H1 (cell line): Measurements from ENCODE around the gene CFAP221. TPM values are rescaled to one million over a fixed set of nuclear protein-coding genes. Genes with fewer than 3 reads are reported as not detected.

ENCODE experiments used
- CTCF ChIA-PET: fragments of 300-600 bp; sonication (Branson Sonifier 250); formaldehyde crosslinking; loops from one replicate; lab custom pipeline; 2021; ENCODE audit not compliant: partially characterized antibody; lab: Charles Lee
- POLR2A ChIA-PET: fragments of 300-600 bp; sonication (Branson Sonifier 250); formaldehyde crosslinking; loops from one replicate; lab custom pipeline; 2021; ENCODE audit warnings: inconsistent platforms; ENCODE audit not compliant: partially characterized antibody; lab: Charles Lee
- DNase-seq, 2 experiments: peaks; one replicate each; pipeline versions ENCODE4 v3.0.0 to v3.0.0-alpha.2; 2010 to 2022; ENCODE audit warnings: low spot score in 2 of 2, low read depth in 1 of 2, mixed read lengths in 1 of 2
- FAIRE-seq: peaks from 2 replicates; lab custom pipeline; 2011; peaks lifted over from hg19 to GRCh38; lab: Jason Lieb, UNC
- H2AFZ ChIP-seq: 2 replicates; pipeline ENCODE4 v1.8.1; 2012; ENCODE audit warnings: low read length, inconsistent platforms
- H2AK5ac ChIP-seq: 2 replicates; pipeline ENCODE4 v1.6.1; 2013; ENCODE audit warnings: low read depth, low read length
- H2BK120ac ChIP-seq: replicated peaks from 2 replicates; pipeline ENCODE3; 2013; ENCODE audit warnings: low read depth, low read length, inconsistent platforms
- H2BK12ac ChIP-seq: 2 replicates; pipeline ENCODE4 v1.6.1; 2013; ENCODE audit warnings: low read depth, low read length
- H2BK15ac ChIP-seq: 2 replicates; pipeline ENCODE4 v1.6.1; 2013; ENCODE audit warnings: low read length
- H2BK20ac ChIP-seq: 2 replicates; pipeline ENCODE4 v1.6.1; 2013; ENCODE audit warnings: low read length
- H2BK5ac ChIP-seq: 2 replicates; pipeline ENCODE4 v1.6.1; 2013; ENCODE audit warnings: low read depth, low read length
- H3K14ac ChIP-seq: 2 replicates; pipeline ENCODE4 v1.6.1; 2013; ENCODE audit warnings: inconsistent platforms; ENCODE audit not compliant: insufficient read length
- H3K18ac ChIP-seq: 2 replicates; pipeline ENCODE4 v1.6.1; 2013; ENCODE audit warnings: low read length; ENCODE audit errors: extremely low read depth
- H3K23ac ChIP-seq: 2 replicates; pipeline ENCODE4 v1.6.1; 2013; ENCODE audit warnings: inconsistent platforms; ENCODE audit not compliant: insufficient read length
- H3K23me2 ChIP-seq: 2 replicates; pipeline ENCODE4 v1.6.1; 2013; ENCODE audit warnings: low read depth, low read length
- H3K27ac ChIP-seq: 2 replicates; pipeline ENCODE4 v1.6.1; 2011; ENCODE audit warnings: low read depth, low read length, inconsistent platforms
- H3K27me3 ChIP-seq, 4 experiments: replicated peaks in 1 of 4; 1 replicate in 1 of 4; 2 replicates in 3 of 4; pipeline versions ENCODE4 v1.6.1 to v1.8.1; 2011 to 2013; ENCODE audit warnings: low read length in 3 of 4, mild to moderate bottlenecking in 3 of 4, inconsistent platforms in 2 of 4, mixed read lengths in 2 of 4, moderate library complexity in 1 of 4; ENCODE audit not compliant: control insufficient read depth in 3 of 4, insufficient read depth in 3 of 4; ENCODE audit errors: extremely low read depth in 1 of 4
- H3K36me3 ChIP-seq, 4 experiments: 2 replicates each; pipeline versions ENCODE4 v1.6.1 to v1.8.1; 2011 to 2013; ENCODE audit warnings: mild to moderate bottlenecking in 4 of 4, low read length in 3 of 4, moderate library complexity in 2 of 4, control low read depth in 1 of 4, inconsistent platforms in 1 of 4; ENCODE audit not compliant: insufficient read depth in 4 of 4, control insufficient read depth in 2 of 4
- H3K4ac ChIP-seq: replicated peaks from 2 replicates; pipeline ENCODE3; 2013; ENCODE audit warnings: low read length, low read depth, mixed read lengths, inconsistent platforms; ENCODE audit not compliant: insufficient read length
- H3K4me1 ChIP-seq, 4 experiments: replicated peaks in 1 of 4; 1 replicate in 1 of 4; 2 replicates in 3 of 4; pipeline versions ENCODE4 v1.6.1 to v1.8.1; 2011 to 2013; ENCODE audit warnings: low read length in 3 of 4, inconsistent platforms in 2 of 4, mixed read lengths in 1 of 4; ENCODE audit not compliant: insufficient read depth in 4 of 4, control insufficient read depth in 3 of 4
- H3K4me2 ChIP-seq, 2 experiments: 2 replicates each; pipeline versions ENCODE4 v1.6.1 to v1.8.1; 2011 to 2013; ENCODE audit warnings: low read depth in 2 of 2, low read length in 2 of 2, control low read depth in 1 of 2, inconsistent platforms in 1 of 2, mild to moderate bottlenecking in 1 of 2; ENCODE audit not compliant: insufficient read depth in 1 of 2
- H3K4me3 ChIP-seq, 4 experiments: fragments of 200-600, 300-600 bp in 1 of 4; sonication (generic), shearing (Covaris generic), sonication (Bioruptor Twin) in 1 of 4; 2 replicates each; pipeline versions ENCODE4 v1.5.1 to v1.8.1; 2011 to 2016; ENCODE audit warnings: low read length in 4 of 4, low read depth in 3 of 4, control low read depth in 2 of 4, inconsistent platforms in 2 of 4, mild to moderate bottlenecking in 2 of 4, mixed read lengths in 1 of 4, moderate library complexity in 1 of 4; ENCODE audit not compliant: insufficient read depth in 2 of 4; ENCODE audit errors: extremely low read depth in 1 of 4
- H3K56ac ChIP-seq: replicated peaks from 2 replicates; pipeline ENCODE3; 2013; ENCODE audit warnings: low read depth, mild to moderate bottlenecking, mixed read lengths, low read length, inconsistent platforms; ENCODE audit not compliant: insufficient read length
- H3K79me1 ChIP-seq: 2 replicates; pipeline ENCODE4 v1.6.1; 2013; ENCODE audit warnings: low read depth, low read length, control low read depth
- H3K79me2 ChIP-seq, 2 experiments: 2 replicates each; pipeline versions ENCODE4 v1.6.1 to v1.8.1; 2012 to 2013; ENCODE audit warnings: low read length in 2 of 2, mild to moderate bottlenecking in 2 of 2, inconsistent platforms in 1 of 2; ENCODE audit not compliant: insufficient read depth in 2 of 2, control insufficient read depth in 1 of 2
- H3K9ac ChIP-seq, 4 experiments: replicated peaks in 1 of 4; 1 replicate in 1 of 4; 2 replicates in 3 of 4; pipeline versions ENCODE4 v1.6.1 to v1.8.1; 2011 to 2013; ENCODE audit warnings: low read depth in 3 of 4, low read length in 3 of 4, control low read depth in 2 of 4, mild to moderate bottlenecking in 2 of 4, moderate library complexity in 2 of 4, inconsistent platforms in 1 of 4; ENCODE audit errors: extremely low read depth in 1 of 4
- H3K9me3 ChIP-seq, 2 experiments: 2 replicates each; pipeline versions ENCODE4 v1.6.1 to v1.8.1; 2012 to 2013; ENCODE audit warnings: mild to moderate bottlenecking in 2 of 2, moderate library complexity in 2 of 2, control low read depth in 1 of 2, inconsistent platforms in 1 of 2, low read depth in 1 of 2, low read length in 1 of 2, mixed read lengths in 1 of 2; ENCODE audit not compliant: insufficient read depth in 2 of 2
- H4K20me1 ChIP-seq, 2 experiments: replicated peaks in 1 of 2; 2 replicates each; pipeline versions ENCODE3 to v1.8.1; 2011 to 2013; ENCODE audit warnings: inconsistent platforms in 2 of 2, low read length in 2 of 2, mild to moderate bottlenecking in 1 of 2; ENCODE audit not compliant: insufficient read depth in 2 of 2, control insufficient read depth in 1 of 2
- H4K5ac ChIP-seq: 2 replicates; pipeline ENCODE4 v1.6.1; 2013; ENCODE audit warnings: low read length, low read depth, mixed read lengths, inconsistent platforms; ENCODE audit not compliant: insufficient read length
- H4K8ac ChIP-seq: 2 replicates; pipeline ENCODE4 v1.8.0; 2013; ENCODE audit warnings: mild to moderate bottlenecking, moderate library complexity, low read length, inconsistent platforms; ENCODE audit not compliant: insufficient read depth; ENCODE audit errors: extremely low read depth
- H4K91ac ChIP-seq: replicated peaks from 2 replicates; pipeline ENCODE3; 2013; ENCODE audit warnings: low read length, mixed read lengths, inconsistent platforms; ENCODE audit not compliant: insufficient read length
- EZH2 ChIP-seq: fragments of 200-600 bp; sonication (generic); IDR thresholded peaks from 2 replicates; pipeline ENCODE4 v1.7.1; 2012; ENCODE audit warnings: low read depth, mild to moderate bottlenecking, moderate library complexity, low read length, inconsistent platforms; ENCODE audit not compliant: severe bottlenecking
- POLR2A ChIP-seq, 2 experiments: IDR thresholded peaks; 1 replicate in 1 of 2; 2 replicates in 1 of 2; pipeline ENCODE4 v1.6.1; 2011; ENCODE audit warnings: low read depth in 2 of 2, low read length in 2 of 2, mild to moderate bottlenecking in 2 of 2; ENCODE audit errors: control extremely low read depth in 1 of 2
- RAD21 ChIP-seq, 2 experiments: IDR thresholded peaks in 1 of 2; conservative IDR thresholded peaks in 1 of 2; 2 replicates each; pipeline ENCODE4 v1.6.1; 2011; ENCODE audit warnings: low read depth in 2 of 2, low read length in 2 of 2, improper control_type of control experiment in 1 of 2, inconsistent platforms in 1 of 2, mild to moderate bottlenecking in 1 of 2, moderate library complexity in 1 of 2
- SUZ12 ChIP-seq: fragments of 200-600 bp; sonication (generic); IDR thresholded peaks from 2 replicates; pipeline ENCODE4 v1.6.1; 2012; ENCODE audit warnings: mild to moderate bottlenecking, inconsistent platforms, low read length, moderate library complexity, mixed read lengths
- WGBS, 2 experiments: shearing (Covaris generic) in 1 of 2; methylation state at CpG; one replicate each; pipeline versions ENCODE4 v1.1.6 to v1.1.7; 2013 to 2015; ENCODE audit warnings: low lambda C conversion rate in 2 of 2, mixed read lengths in 2 of 2, inconsistent platforms in 1 of 2, low coverage in 1 of 2, missing lambda C conversion rate in 1 of 2; ENCODE audit not compliant: insufficient replicate concordance in 2 of 2, insufficient coverage in 1 of 2, insufficient read length in 1 of 2; ENCODE audit errors: extremely low coverage in 1 of 2, missing lambda C conversion rate in 1 of 2; 5-methylcytosine and 5-hydroxymethylcytosine counted together
- polyA plus RNA-seq, 7 experiments: library from polyadenylated mRNA; depleted of rRNA in 3 of 7; stranded (reverse) in 5 of 7; unstranded in 2 of 7; fragments of >200 nt in 5 of 7; fragments of 200-250 nt in 2 of 7; gene quantifications; 1 replicate in 5 of 7; 2 replicates in 1 of 7; 4 replicates in 1 of 7; pipeline versions ENCODE4 v1.2.1 to v1.2.3, GENCODE V29; 2011 to 2013; ENCODE audit warnings: missing spikeins in 2 of 7, mixed read lengths in 2 of 7
- total RNA-seq: library from RNA; stranded (reverse); fragmentation: NEBNext Ultra II Directional; extraction: Animal tissue kit (Norgen Biotek cat#: 25700); gene quantifications from 2 replicates; pipeline ENCODE4 v1.2.1, GENCODE V29; 2021

Gene CFAP221
- total and polyA plus RNA-seq, 2 of the 8 experiments (the other 6 are each of a cell fraction or from before 2014, with no cell fraction given), result 0.14 to 0.71 TPM

GRCh38 chr2:119552902-119553301, 8.7 kb downstream of the CFAP221 start:
- ChIA-PET CTCF (no interaction called here), POLR2A (no interaction called here)
- H2AK5ac ChIP-seq, result no peak overlapping the region
- H3K4ac ChIP-seq, result no peak overlapping the region
- H3K56ac ChIP-seq, result no peak overlapping the region
- no peak overlapping the region for H2BK5ac ChIP-seq
- no peak overlapping the region for H3K9ac ChIP-seq
- no peak overlapping the region for H4K8ac ChIP-seq
- no peak overlapping the region for H3K4me3 ChIP-seq
- H3K4me1 ChIP-seq, result peaks cover 0 to 3% (median 0%) of the 10 kb centered on the region in 4 experiments; a peak in 1 of 7 replicates
- no peak for DNase-seq
- H2BK120ac ChIP-seq, result no peak overlapping the region
- no peak overlapping the region for H2AFZ ChIP-seq
- H3K79me2 ChIP-seq, result no peaks in the 10 kb centered on the region
- no peaks in the 10 kb centered on the region for H3K36me3 ChIP-seq
- no peak overlapping the region for H4K91ac ChIP-seq
- no peak overlapping the region for H2BK20ac ChIP-seq
- no peaks in the 10 kb centered on the region for H3K79me1 ChIP-seq
- no peak overlapping the region for H2BK12ac ChIP-seq
- H3K23me2 ChIP-seq, result no peaks in the 10 kb centered on the region
- no peak overlapping the region for H2BK15ac ChIP-seq
- no peak overlapping the region for H3K23ac ChIP-seq
- FAIRE-seq, result no peak
- no peaks in the 10 kb centered on the region for H4K20me1 ChIP-seq
- H4K5ac ChIP-seq, result no peak overlapping the region
- no peaks in the 10 kb centered on the region for H3K27me3 ChIP-seq
- no peaks in the 10 kb centered on the region for H3K9me3 ChIP-seq
- no peak overlapping the region for H3K18ac ChIP-seq
- 84% methylated on average over 3 of the region's 3 CpGs; no CpG with 5 or more reads in 1 of the 2 experiments for WGBS, 2 experiments
- no peak overlapping the region for H3K27ac ChIP-seq
- H3K4me2 ChIP-seq, result no peak overlapping the region
- no peak for TF ChIP-seq SUZ12
- TF ChIP-seq EZH2, result no peak
- no peak for TF ChIP-seq RAD21 (IDR thresholded peaks at IDR 0.05 in 1 of 2, conservative IDR thresholded peaks at IDR 0.05 in 1 of 2; ENCODE audit: low read depth in 2 of 2, low read length in 2 of 2)
- TF ChIP-seq POLR2A (IDR thresholded peaks at IDR 0.05; ENCODE audit: control extremely low read depth in 1 of 2, low read depth in 2 of 2, low read length in 2 of 2), result no peak
- H3K14ac ChIP-seq, result no peak overlapping the region
